DOHH2 (cell line): Measurements from ENCODE around the gene MAN1C1.

Experiments used
- EZH2phosphoT487 ChIP-seq: fragments of 200-600 bp; sonication (generic); IDR thresholded peaks from 2 replicates; pipeline ENCODE4 v1.6.1; 2017; ENCODE audit warnings: borderline replicate concordance, mild to moderate bottlenecking, antibody characterized with exemption, low read length, moderate library complexity, mixed read lengths
- TF ChIP-seq, protein P1 (sequence below): fragments of 200-600 bp; sonication (generic); IDR thresholded peaks from one replicate; pipeline ENCODE4 v1.5.1; 2014; ENCODE audit warnings: antibody characterized with exemption, mild to moderate bottlenecking, low read depth, low read length; ENCODE audit not compliant: poor library complexity, severe bottlenecking

DNA sequence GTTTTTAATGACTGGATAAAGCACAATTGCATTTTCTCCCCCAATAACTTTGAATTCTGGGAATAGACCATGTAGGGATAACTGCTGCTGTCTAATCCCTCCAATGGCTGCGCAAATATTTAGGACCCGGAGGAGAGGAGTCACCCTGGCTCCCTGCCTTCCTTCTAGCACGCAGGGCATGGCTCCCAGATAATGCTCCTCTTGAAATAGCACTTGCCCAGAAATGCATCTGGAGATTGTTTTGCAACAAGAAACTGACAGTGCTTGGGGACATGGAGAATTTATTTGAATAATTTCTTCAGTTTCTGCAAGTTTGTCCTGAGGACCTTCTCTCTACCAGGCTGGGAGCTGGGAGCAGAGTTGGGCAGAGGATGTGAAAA lies 83.5 kb downstream of the MAN1C1 start:
- TF ChIP-seq, protein P1, sequence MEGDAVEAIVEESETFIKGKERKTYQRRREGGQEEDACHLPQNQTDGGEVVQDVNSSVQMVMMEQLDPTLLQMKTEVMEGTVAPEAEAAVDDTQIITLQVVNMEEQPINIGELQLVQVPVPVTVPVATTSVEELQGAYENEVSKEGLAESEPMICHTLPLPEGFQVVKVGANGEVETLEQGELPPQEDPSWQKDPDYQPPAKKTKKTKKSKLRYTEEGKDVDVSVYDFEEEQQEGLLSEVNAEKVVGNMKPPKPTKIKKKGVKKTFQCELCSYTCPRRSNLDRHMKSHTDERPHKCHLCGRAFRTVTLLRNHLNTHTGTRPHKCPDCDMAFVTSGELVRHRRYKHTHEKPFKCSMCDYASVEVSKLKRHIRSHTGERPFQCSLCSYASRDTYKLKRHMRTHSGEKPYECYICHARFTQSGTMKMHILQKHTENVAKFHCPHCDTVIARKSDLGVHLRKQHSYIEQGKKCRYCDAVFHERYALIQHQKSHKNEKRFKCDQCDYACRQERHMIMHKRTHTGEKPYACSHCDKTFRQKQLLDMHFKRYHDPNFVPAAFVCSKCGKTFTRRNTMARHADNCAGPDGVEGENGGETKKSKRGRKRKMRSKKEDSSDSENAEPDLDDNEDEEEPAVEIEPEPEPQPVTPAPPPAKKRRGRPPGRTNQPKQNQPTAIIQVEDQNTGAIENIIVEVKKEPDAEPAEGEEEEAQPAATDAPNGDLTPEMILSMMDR, result no peak
- TF ChIP-seq EZH2phosphoT487, result no peak
